ENCODE measurements around the gene VDAC2.
"Not testable (repeated sequence)": the region's sequence is repeated elsewhere in the genome, so short reads cannot be mapped to it uniquely, and the experiment has no call there.

The VDAC2 gene

GRCh38 chr10:75179657-75180177 is 30.9 kb upstream of the VDAC2 start:
- H3K9me3 ChIP-seq (ENCODE audit: low read depth, low read length), result no peaks in the 10 kb centered on the region
- DNase-seq (ENCODE audit: low read depth, low spot score), result no peak
- H3K36me3 ChIP-seq (ENCODE audit: insufficient read depth, low read length), result no peaks in the 10 kb centered on the region
- no peak overlapping the region for H3K9ac ChIP-seq (ENCODE audit: insufficient read length)
- H3K4me3 ChIP-seq, result no peak overlapping the region
- TF ChIP-seq POLR2AphosphoS5 (IDR thresholded peaks at IDR 0.05; ENCODE audit: borderline replicate concordance, low read depth, low read length), result no peak
- TF ChIP-seq EZH2 (IDR thresholded peaks at IDR 0.05), result no peak
- TF ChIP-seq FOXP2 (optimal IDR thresholded peaks at IDR 0.05; ENCODE audit: control extremely low read depth, extremely low read length, insufficient read depth), result no peak
- H3K27ac ChIP-seq, result no peak overlapping the region

- Histone ChIP-seq H3K9ac (ENCODE audit: insufficient read length) (no peak overlapping the region), H3K27ac (no peak overlapping the region), H3K36me3 (ENCODE audit: insufficient read depth, low read length) (no peaks in the 10 kb centered on the region), H3K9me3 (ENCODE audit: low read depth, low read length) (no peaks in the 10 kb centered on the region), H3K4me3 (no peak overlapping the region)
- no peak for DNase-seq (ENCODE audit: low read depth, low spot score)
- no peak for TF ChIP-seq POLR2AphosphoS5 (IDR thresholded peaks at IDR 0.05; ENCODE audit: borderline replicate concordance, low read depth, low read length)
- no peak for TF ChIP-seq FOXP2 (optimal IDR thresholded peaks at IDR 0.05; ENCODE audit: control extremely low read depth, extremely low read length, insufficient read depth)
- no peak for TF ChIP-seq EZH2 (IDR thresholded peaks at IDR 0.05)
These were observed 30.0 kb upstream of the VDAC2 start for GRCh38 chr10:75180592-75180991.

- H3K9me3 ChIP-seq (ENCODE audit: low read depth, low read length), result no peaks in the 10 kb centered on the region
These were observed 29.5 kb upstream of the VDAC2 start for GRCh38 chr10:75181073-75181472.

GRCh38 chr10:75186310-75186709 is 24.3 kb upstream of the VDAC2 start:
- Histone ChIP-seq H3K9me3 (ENCODE audit: low read depth, low read length) (no peaks in the 10 kb centered on the region), H3K9ac (ENCODE audit: insufficient read length) (no peak overlapping the region), H3K4me3 (no peak overlapping the region), H3K36me3 (ENCODE audit: insufficient read depth, low read length) (no peaks in the 10 kb centered on the region), H3K27ac (no peak overlapping the region)
- no peak for DNase-seq (ENCODE audit: low read depth, low spot score)
- TF ChIP-seq POLR2AphosphoS5 (IDR thresholded peaks at IDR 0.05; ENCODE audit: borderline replicate concordance, low read depth, low read length) (no peak), EZH2 (IDR thresholded peaks at IDR 0.05) (no peak), FOXP2 (optimal IDR thresholded peaks at IDR 0.05; ENCODE audit: control extremely low read depth, extremely low read length, insufficient read depth) (no peak)

More at GRCh38 chr10:75181073-75181472, 29.5 kb upstream of the VDAC2 start:
- no peak for DNase-seq (ENCODE audit: low read depth, low spot score)
- Histone ChIP-seq H3K9ac (ENCODE audit: insufficient read length) (no peak overlapping the region), H3K4me3 (no peak overlapping the region), H3K27ac (no peak overlapping the region), H3K36me3 (ENCODE audit: insufficient read depth, low read length) (no peaks in the 10 kb centered on the region)
- TF ChIP-seq EZH2 (IDR thresholded peaks at IDR 0.05), result no peak
- TF ChIP-seq FOXP2 (optimal IDR thresholded peaks at IDR 0.05; ENCODE audit: control extremely low read depth, extremely low read length, insufficient read depth), result no peak
- TF ChIP-seq POLR2AphosphoS5 (IDR thresholded peaks at IDR 0.05; ENCODE audit: borderline replicate concordance, low read depth, low read length), result no peak

- H3K36me3 ChIP-seq (ENCODE audit: insufficient read depth, low read length), result no peaks in the 10 kb centered on the region
These were observed 22.6 kb upstream of the VDAC2 start for GRCh38 chr10:75187961-75188426.

GRCh38 chr10:75188522-75188921 is 22.1 kb upstream of the VDAC2 start:
- not testable (repeated sequence) for H3K27ac ChIP-seq; H3K36me3 ChIP-seq (ENCODE audit: insufficient read depth, low read length)

More at GRCh38 chr10:75187961-75188426, 22.6 kb upstream of the VDAC2 start:
- Histone ChIP-seq H3K4me3 (no peak overlapping the region), H3K9ac (ENCODE audit: insufficient read length) (no peak overlapping the region), H3K9me3 (ENCODE audit: low read depth, low read length) (no peaks in the 10 kb centered on the region), H3K27ac (no peak overlapping the region)
- TF ChIP-seq POLR2AphosphoS5 (IDR thresholded peaks at IDR 0.05; ENCODE audit: borderline replicate concordance, low read depth, low read length) (no peak), EZH2 (IDR thresholded peaks at IDR 0.05) (no peak), FOXP2 (optimal IDR thresholded peaks at IDR 0.05; ENCODE audit: control extremely low read depth, extremely low read length, insufficient read depth) (no peak)
- DNase-seq (ENCODE audit: low read depth, low spot score), result no peak

GRCh38 chr10:75189266-75190096 is 21.1 kb upstream of the VDAC2 start:
- DNase-seq (ENCODE audit: low read depth, low spot score), result no peak
- TF ChIP-seq POLR2AphosphoS5 (IDR thresholded peaks at IDR 0.05; ENCODE audit: borderline replicate concordance, low read depth, low read length) (no peak), EZH2 (IDR thresholded peaks at IDR 0.05) (no peak), FOXP2 (optimal IDR thresholded peaks at IDR 0.05; ENCODE audit: control extremely low read depth, extremely low read length, insufficient read depth) (no peak)
- Histone ChIP-seq H3K4me3 (no peak overlapping the region), H3K9ac (ENCODE audit: insufficient read length) (no peak overlapping the region), H3K9me3 (ENCODE audit: low read depth, low read length) (no peaks in the 10 kb centered on the region), H3K36me3 (ENCODE audit: insufficient read depth, low read length) (no peaks in the 10 kb centered on the region), H3K27ac (no peak overlapping the region)

More at GRCh38 chr10:75188522-75188921, 22.1 kb upstream of the VDAC2 start:
- H3K9me3 ChIP-seq (ENCODE audit: low read depth, low read length); DNase-seq (ENCODE audit: low read depth, low spot score); H3K4me3 ChIP-seq; H3K9ac ChIP-seq (ENCODE audit: insufficient read length): not testable (repeated sequence)

GRCh38 chr10:75191821-75192568 is 18.6 kb upstream of the VDAC2 start:
- DNase-seq (ENCODE audit: low read depth, low spot score), result no peak
- TF ChIP-seq EZH2 (IDR thresholded peaks at IDR 0.05) (no peak), POLR2AphosphoS5 (IDR thresholded peaks at IDR 0.05; ENCODE audit: borderline replicate concordance, low read depth, low read length) (no peak), FOXP2 (optimal IDR thresholded peaks at IDR 0.05; ENCODE audit: control extremely low read depth, extremely low read length, insufficient read depth) (no peak)
- no peaks in the 10 kb centered on the region for H3K36me3 ChIP-seq (ENCODE audit: insufficient read depth, low read length)
- no peak overlapping the region for H3K9ac ChIP-seq (ENCODE audit: insufficient read length)
- H3K4me3 ChIP-seq, result no peak overlapping the region
- H3K27ac ChIP-seq, result no peak overlapping the region
- no peaks in the 10 kb centered on the region for H3K9me3 ChIP-seq (ENCODE audit: low read depth, low read length)

- H3K9ac ChIP-seq (ENCODE audit: insufficient read length); DNase-seq (ENCODE audit: low read depth, low spot score); H3K9me3 ChIP-seq (ENCODE audit: low read depth, low read length); H3K36me3 ChIP-seq (ENCODE audit: insufficient read depth, low read length); H3K27ac ChIP-seq; H3K4me3 ChIP-seq: not testable (repeated sequence)
These were observed 16.0 kb upstream of the VDAC2 start for GRCh38 chr10:75194625-75195024.
